Hippocampal formation (tissue), 2 donors: Measurements from ENCODE around the gene TSPOAP1.

Experiments
- DNase-seq, 2 donors: peaks; one replicate each; lab custom pipeline; 2025; lab: John Stamatoyannopoulos, UW

TSPOAP1 gene

GRCh38 chr17:58253082-58253481 is 75.5 kb downstream of the TSPOAP1 start:
- DNase-seq: no peak

GRCh38 chr17:58252141-58252540 is 76.5 kb downstream of the TSPOAP1 start:
- no peak for DNase-seq
